DMS153 treated with DMSO at 0.1 percent for 48 hours (cell line): ENCODE measurements around the gene LTB4R2.

Source experiments
- DNase-seq: peaks from one replicate; lab custom pipeline; 2025; ENCODE audit not compliant: unreplicated experiment; lab: John Stamatoyannopoulos, UW

LTB4R2 gene

DNA sequence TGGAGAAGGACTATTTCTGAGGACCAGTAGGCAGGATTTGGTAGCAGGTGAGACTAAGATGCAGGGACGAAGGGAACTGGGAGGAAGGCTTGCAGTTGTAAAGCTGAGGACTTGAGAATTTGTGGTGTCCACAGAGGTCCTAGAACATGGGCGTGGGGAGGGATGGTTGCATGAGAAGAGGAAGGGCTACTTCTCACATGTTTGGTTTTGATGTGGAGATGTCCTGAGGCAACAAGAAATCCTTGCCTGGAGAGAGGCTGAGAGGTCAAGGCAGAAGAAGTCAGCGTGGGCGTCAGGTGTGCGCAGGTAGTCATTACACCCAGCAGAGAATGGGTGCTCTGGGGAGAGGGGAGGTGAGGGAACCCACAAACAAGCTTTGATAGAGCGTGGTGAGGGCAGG, 32.9 kb upstream of the LTB4R2 start:
- DNase-seq: no peak

DNA sequence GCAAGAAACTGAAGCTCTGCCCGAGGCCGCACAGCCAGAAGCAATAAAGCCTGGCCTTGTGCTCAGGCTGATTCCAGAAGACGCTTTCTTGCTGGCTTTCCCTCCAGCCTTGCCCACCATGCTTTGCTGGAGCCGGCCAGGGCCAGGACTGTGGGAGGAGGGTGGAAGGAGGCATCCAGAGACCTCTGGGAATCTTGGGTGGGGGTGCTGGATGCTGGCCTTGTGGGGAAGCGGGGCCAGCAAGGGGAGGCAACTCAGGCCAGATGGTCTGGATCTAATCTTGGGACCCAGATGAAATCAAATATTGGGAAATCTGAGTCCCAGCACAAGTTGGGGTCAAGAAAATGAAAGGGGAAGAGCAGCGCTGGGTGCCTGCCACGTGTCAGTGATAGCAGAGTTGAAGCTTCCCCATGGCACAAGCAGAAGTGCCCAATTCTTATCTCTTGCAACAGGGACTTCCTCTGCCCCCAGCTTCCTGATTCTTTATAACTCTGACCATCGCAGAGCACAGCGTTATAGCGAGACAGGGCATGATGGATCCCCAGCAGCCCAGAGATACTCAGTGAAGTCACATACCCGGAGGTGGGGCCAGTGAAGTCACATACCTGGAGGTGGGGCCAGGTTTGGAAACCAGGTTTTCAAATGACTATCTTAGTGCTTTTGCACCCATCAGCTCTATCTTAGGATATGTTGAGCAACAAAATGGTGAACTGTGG, 32.2 kb upstream of the LTB4R2 start:
- DNase-seq: no peak

- no peak for DNase-seq
These were observed 31.5 kb upstream of the LTB4R2 start for GRCh38 chr14:24278424-24278823.

DNA sequence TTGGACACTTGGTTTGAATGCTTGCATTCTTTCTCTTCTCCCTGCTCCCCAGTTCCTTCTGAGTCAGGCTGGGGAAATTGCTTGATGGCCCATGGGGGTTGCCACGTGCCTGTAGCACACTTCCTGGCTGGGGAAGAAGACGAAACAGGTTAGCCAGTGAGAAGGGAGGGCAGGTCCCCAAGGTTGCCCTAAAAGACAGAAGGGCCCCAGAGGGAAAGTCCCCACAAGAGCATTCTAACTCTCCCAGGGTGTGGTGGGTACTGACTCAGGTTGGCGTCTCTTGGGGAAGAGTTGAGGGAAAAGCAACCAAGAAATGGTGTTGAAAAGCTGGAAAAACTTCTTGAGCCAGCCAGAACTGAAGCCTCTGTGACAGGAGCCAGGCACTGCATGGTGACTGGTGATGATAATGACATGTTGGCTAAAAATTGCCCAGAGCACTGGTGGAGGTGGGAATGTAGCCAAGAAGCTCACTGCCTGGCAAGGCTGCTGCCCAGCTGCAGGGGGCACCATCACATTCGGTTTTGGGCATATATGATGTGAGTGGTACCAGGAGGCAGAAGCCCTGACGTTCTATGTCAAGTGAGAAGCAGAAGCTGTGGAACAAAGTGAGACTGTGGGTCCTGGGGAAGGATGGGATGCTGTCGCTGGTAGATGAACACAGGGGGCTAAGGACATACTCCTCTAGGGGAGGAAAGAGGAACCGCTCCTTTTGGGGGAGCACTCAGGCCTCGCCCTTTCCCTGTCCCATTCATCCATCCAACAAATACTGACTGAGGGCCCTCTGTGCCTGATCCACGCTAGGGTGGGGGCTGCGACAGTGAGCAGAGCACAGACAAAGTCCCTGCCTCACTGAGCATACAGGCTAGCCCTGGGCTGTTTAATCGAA, 30.4 kb upstream of the LTB4R2 start:
- DNase-seq: no peak

DNA sequence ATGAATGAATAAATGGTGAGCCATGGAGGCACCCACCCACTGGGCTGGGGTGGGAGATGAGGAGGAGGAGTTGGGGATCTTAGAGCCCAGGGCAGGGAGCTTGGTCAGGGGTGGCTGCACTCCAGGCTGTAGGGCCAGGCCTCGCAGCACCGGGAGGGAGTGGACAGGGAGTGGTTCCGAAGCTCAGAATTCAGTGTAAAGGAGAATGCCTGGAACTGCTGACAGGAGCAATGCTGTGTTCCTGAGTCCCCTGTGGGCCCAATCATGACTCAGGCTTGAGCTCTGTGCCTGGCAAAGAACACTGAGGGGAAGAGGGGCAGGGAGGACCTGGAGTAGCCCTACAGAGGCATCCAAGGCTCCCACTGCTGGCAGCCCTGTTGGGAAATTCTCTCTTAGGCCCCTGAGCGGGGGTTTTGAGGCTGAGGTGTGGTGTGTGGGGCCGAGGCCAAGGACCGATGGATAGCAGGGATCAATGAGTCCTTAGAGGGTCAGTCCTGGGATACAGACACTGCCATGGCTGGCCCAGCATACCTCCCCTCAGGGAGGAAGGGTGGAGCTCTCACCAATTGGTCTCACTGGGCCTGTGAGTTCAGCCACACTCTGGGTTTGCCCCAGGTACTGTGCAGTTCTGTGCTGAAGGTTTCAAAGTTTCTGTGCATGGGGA, 29.0 kb upstream of the LTB4R2 start:
- no peak for DNase-seq

DNA sequence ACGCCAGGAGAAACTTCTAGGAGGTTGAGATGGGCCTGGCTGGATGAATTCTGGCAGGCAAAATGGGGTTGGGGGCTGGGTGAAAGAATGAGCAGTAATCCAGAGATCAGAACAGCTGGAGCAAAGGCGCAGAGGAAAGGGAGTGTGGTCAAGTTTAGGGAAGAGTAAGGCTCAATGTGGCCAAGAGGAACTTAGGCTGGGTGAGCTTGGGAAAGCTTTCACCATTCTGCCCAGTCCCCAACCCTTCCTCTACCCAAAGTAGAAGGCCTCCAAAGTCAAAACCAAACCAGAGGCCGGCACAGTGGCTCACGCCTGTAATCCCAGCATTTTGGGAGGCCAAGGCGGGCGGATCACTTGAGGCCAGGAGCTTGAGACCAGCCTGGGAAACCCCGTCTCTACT, 28.3 kb upstream of the LTB4R2 start:
- DNase-seq: no peak

- DNase-seq: no peak
These were observed 27.2 kb upstream of the LTB4R2 start for GRCh38 chr14:24282736-24283135.

GRCh38 chr14:24283796-24284460, 26.0 kb upstream of the LTB4R2 start:
- DNase-seq: no peak

GRCh38 chr14:24284501-24285035, 25.4 kb upstream of the LTB4R2 start:
- DNase-seq: no peak

GRCh38 chr14:24285351-24285750, 24.6 kb upstream of the LTB4R2 start:
- no peak for DNase-seq

- DNase-seq: no peak
These were observed 22.9 kb upstream of the LTB4R2 start for GRCh38 chr14:24286996-24287395.

DNA sequence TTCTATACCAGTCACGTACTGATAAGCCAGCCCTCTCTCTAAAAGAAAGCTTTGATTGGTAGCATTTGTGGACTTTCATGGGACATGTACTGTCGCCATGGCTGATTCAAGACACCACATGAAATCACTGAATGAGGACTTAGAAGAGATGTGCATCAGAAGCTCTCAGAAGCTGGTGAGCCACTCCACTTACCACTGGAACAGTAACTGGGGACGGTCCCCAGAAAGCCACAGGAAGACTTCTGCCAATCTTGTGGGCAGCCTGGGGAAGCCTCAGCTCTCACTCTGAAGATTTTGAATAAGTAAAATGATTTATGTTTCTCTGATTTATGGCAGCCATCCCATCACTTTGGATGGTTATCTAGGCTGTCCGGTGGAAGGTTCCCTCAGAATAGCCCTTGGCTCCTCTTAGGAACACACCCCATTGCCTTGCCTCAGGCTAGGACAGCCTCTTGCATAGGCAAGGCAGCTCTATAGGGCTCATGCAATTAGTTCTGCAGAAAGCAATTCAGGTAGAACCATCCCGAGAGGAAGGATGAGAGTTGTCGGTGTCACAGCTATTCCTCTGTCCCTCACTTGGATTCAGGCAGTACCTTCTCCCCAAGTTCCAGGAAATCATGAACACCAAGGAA, 20.2 kb upstream of the LTB4R2 start:
- no peak for DNase-seq

DNA sequence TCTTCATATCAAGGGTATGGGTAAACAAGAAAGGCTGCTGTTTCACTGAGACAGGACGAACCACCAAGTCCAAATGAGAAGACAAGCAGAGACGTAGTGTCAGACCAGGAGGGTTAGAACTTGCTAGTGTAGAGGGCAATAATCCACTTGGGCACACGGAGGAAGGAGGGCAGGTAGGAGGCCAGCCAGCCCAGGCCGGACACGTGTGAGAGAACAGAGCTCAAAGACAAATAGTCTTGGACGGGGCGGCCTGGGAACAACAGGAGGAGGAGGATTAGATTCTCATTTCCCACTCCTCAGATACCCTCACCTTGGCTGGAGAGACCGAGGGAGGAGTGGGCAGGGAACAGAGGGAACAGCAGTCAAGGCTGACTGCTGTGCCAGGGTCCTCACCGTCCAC, 19.2 kb upstream of the LTB4R2 start:
- no peak for DNase-seq

DNA sequence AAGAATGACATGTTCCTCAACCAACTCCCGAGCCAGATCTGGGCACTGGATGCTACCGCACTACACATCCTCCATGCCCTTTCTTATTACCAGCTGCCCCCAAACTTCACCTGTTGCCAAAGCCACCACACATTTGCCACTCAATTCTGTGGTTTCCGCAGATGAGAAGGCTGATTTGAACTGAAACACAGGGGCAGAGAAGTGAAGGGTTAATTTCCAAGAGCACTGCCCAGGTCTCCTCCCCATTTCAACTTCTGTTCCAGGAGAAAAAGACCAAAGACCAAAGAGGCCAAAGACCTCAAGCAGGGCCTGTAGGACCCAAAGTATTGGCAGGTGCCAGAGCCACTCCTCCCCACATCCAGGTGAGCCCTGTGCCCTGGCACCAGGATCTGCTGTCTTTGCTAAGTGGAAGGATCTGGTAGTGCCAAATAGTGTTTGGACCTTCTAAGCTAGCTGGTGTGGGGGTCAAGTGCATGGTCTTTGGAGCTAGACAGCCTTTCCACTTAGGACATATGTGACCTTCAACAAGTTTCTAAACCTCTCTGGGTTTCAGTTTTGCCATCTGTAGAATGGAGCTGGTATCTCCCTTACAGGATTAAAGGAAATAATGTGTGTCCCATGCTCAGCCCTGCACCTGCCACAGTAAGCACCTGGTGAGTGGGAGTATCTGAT, 18.4 kb upstream of the LTB4R2 start:
- DNase-seq: no peak

- no peak for DNase-seq
These were observed 17.7 kb upstream of the LTB4R2 start for GRCh38 chr14:24292118-24292807.

DNA sequence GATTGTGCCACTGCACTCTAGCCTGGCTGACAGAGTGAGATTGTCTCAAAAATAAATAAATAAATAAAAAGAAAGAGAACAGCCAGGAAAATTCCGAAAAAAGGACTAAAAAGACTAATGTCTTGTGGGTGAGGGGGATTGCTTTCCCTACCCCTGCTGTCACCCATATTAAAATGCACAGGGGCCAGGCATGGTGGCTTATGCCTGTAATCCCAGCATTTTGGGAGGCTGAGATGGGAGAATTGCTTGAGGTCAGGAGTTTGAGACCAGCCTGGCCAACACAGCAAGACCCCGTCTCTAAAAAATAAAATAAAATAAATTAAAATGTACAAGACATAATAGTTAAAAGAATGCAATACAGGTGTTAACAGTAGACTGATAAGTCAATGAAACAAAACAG, 16.4 kb upstream of the LTB4R2 start:
- DNase-seq: no peak

GRCh38 chr14:24296341-24297157, 13.4 kb upstream of the LTB4R2 start:
- DNase-seq: peak; percentile 42

DNA sequence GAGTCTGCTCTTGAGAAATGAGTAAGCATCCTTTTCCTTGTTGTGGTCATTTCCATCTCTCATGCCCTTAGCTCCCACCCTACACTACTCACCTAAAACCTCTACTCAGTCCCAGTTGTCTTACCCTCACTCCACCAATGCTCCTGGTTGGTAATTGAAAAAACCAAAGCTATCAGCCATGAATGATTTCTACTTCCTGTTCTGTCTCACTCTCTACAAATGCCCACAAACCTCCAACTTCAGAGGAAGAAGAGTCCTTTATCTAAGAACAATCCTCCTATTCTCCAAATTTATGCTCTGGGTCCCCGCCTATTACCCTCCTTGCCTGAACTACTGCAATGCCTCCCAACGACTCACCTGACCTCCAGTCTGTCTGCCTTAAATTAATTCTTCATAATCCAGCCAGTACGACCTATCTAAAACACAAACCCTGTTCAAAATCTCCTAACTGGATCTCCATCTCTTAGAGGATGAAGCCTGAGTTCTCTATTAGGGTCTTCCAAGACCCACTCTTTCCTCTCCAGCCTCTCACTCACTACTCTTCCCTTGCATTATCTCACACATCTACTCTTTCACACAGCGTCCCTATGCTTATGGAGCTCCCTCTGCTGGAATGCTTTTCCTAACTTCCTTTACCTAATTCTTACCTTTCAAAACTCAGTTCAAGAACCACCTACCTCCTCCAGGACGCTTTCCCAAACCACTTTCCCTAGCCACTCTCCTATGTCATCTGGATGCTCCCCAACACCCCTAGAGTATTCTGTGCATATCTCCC, 12.6 kb upstream of the LTB4R2 start:
- DNase-seq: peak; percentile 17
